GM23338 (cell line): ENCODE measurements around the gene ZFAND6. TPM values are rescaled to one million over a fixed set of nuclear protein-coding genes. Genes with fewer than 3 reads are reported as not detected.
"Not testable (repeated sequence)": the region's sequence is repeated elsewhere in the genome, so short reads cannot be mapped to it uniquely, and the experiment has no call there.

Experiments used
- ATAC-seq: fragments of 200-7000 bp; cut with Tn5 transposase; 3 replicates; pipeline ENCODE4 v1.9.1; 2020
- DNase-seq: peaks from one replicate; pipeline ENCODE4 v3.0.0-alpha.2; 2015; ENCODE audit warnings: low spot score
- H2AFZ ChIP-seq: fragments of 200-600 bp; sonication (generic); 2 replicates; pipeline ENCODE4 v1.8.0; 2016; ENCODE audit warnings: antibody characterized with exemption, mild to moderate bottlenecking, moderate library complexity
- H3F3A ChIP-seq: fragments of 200-600 bp; sonication (generic); replicated peaks from 2 replicates; pipeline ENCODE4 v1.8.0; 2017; ENCODE audit warnings: antibody characterized with exemption, mixed run types, low read depth
- H3K27ac ChIP-seq: fragments of 200-600 bp; sonication (generic); 2 replicates; pipeline ENCODE4 v1.6.1; 2016; ENCODE audit warnings: low read depth
- H3K27me3 ChIP-seq: fragments of 200-600 bp; sonication (generic); 2 replicates; pipeline ENCODE4 v1.8.0; 2016; ENCODE audit warnings: mild to moderate bottlenecking, mixed run types, moderate library complexity; ENCODE audit not compliant: insufficient read depth
- H3K36me3 ChIP-seq: fragments of 200-600 bp; sonication (generic); 2 replicates; pipeline ENCODE4 v1.8.0; 2016; ENCODE audit warnings: mild to moderate bottlenecking; ENCODE audit not compliant: insufficient read depth
- H3K4me1 ChIP-seq: fragments of 200-600 bp; sonication (generic); 2 replicates; pipeline ENCODE4 v1.8.0; 2016; ENCODE audit warnings: mild to moderate bottlenecking, moderate library complexity; ENCODE audit not compliant: insufficient read depth
- H3K4me2 ChIP-seq: fragments of 200-600 bp; sonication (generic); 2 replicates; pipeline ENCODE4 v1.7.1; 2017; ENCODE audit warnings: mixed run types
- H3K4me3 ChIP-seq: fragments of 200-600 bp; sonication (generic); 2 replicates; pipeline ENCODE4 v1.6.1; 2016; ENCODE audit warnings: mixed run types
- H3K79me2 ChIP-seq: fragments of 200-600 bp; sonication (generic); replicated peaks from 2 replicates; pipeline ENCODE4 v1.8.0; 2017; ENCODE audit warnings: mild to moderate bottlenecking; ENCODE audit not compliant: insufficient read depth
- H3K9me2 ChIP-seq: fragments of 200-600 bp; sonication (generic); 2 replicates; pipeline ENCODE4 v1.8.0; 2017; ENCODE audit not compliant: insufficient read depth
- H4K20me1 ChIP-seq: fragments of 200-600 bp; sonication (generic); replicated peaks from 2 replicates; pipeline ENCODE4 v1.8.0; 2017; ENCODE audit warnings: mild to moderate bottlenecking; ENCODE audit not compliant: insufficient read depth
- H3K27ac Mint-ChIP-seq: 2 replicates; pipeline ENCODE4 v1.8.0; 2020; ENCODE audit warnings: inconsistent platforms, mild to moderate bottlenecking, moderate library complexity, mixed read lengths
- H3K27me3 Mint-ChIP-seq: 3 replicates; pipeline ENCODE4 v1.8.0; 2022; ENCODE audit warnings: low read depth, mild to moderate bottlenecking, moderate library complexity, mixed read lengths, inconsistent platforms; ENCODE audit not compliant: insufficient read depth, poor library complexity
- H3K36me3 Mint-ChIP-seq: 3 replicates; pipeline ENCODE4 v1.8.0; 2021; ENCODE audit warnings: low read depth, mild to moderate bottlenecking, inconsistent platforms, moderate library complexity, mixed read lengths
- H3K4me1 Mint-ChIP-seq: 3 replicates; pipeline ENCODE4 v1.8.0; 2020; ENCODE audit warnings: mild to moderate bottlenecking, inconsistent platforms, mixed read lengths
- H3K4me3 Mint-ChIP-seq: 3 replicates; pipeline ENCODE4 v1.8.0; 2021; ENCODE audit warnings: moderate library complexity, mild to moderate bottlenecking, inconsistent platforms, mixed read lengths
- H3K9me3 Mint-ChIP-seq: 3 replicates; pipeline ENCODE4 v1.8.0; 2020; ENCODE audit warnings: moderate library complexity, mild to moderate bottlenecking, inconsistent platforms, mixed read lengths
- EZH2 ChIP-seq: fragments of 200-600 bp; sonication (generic); IDR thresholded peaks from one replicate; pipeline ENCODE4 v1.8.0; 2017; ENCODE audit warnings: antibody characterized with exemption, mild to moderate bottlenecking, low read depth; ENCODE audit not compliant: unreplicated experiment
- NANOG ChIP-seq: IDR thresholded peaks from 2 replicates; pipeline ENCODE4 v1.6.1; 2016; ENCODE audit warnings: antibody characterized with exemption, borderline replicate concordance
- POLR2AphosphoS5 ChIP-seq: IDR thresholded peaks from 2 replicates; pipeline ENCODE4 v1.6.1; 2016; ENCODE audit warnings: antibody characterized with exemption, low read depth
- STAT1 ChIP-seq: IDR thresholded peaks from one replicate; pipeline ENCODE4 v1.6.1; 2016; ENCODE audit warnings: antibody characterized with exemption; ENCODE audit not compliant: unreplicated experiment
- ZNF114 ChIP-seq: fragments of 250-450 bp; sonication (Bioruptor Pico); IDR thresholded peaks from 2 replicates; pipeline ENCODE4 v1.5.0; 2020; ENCODE audit warnings: mild to moderate bottlenecking, moderate library complexity
- ZNF331 ChIP-seq: fragments of 250-450 bp; sonication (Bioruptor Pico); IDR thresholded peaks from 2 replicates; pipeline ENCODE4 v1.5.0; 2020; ENCODE audit warnings: low read depth, mild to moderate bottlenecking, moderate library complexity
- polyA plus RNA-seq: library from polyadenylated mRNA; unstranded; fragments of >200 nt; fragmentation: Nextera tagmentation; extraction: Ambion mirVana; gene quantifications from 2 replicates; pipeline ENCODE4 v1.2.1, GENCODE V29; 2016
- total RNA-seq: library from RNA; depleted of rRNA; stranded (reverse); fragments of >200 nt; shearing (Covaris generic); gene quantifications from 2 replicates; pipeline ENCODE4 v1.2.3, GENCODE V29; 2014
- TF ChIP-seq, protein P1 (sequence below): IDR thresholded peaks from one replicate; pipeline ENCODE4 v1.6.1; 2018; ENCODE audit warnings: antibody characterized with exemption; ENCODE audit not compliant: unreplicated experiment
- TF ChIP-seq, protein P2 (sequence below): IDR thresholded peaks from 2 replicates; pipeline ENCODE4 v1.6.1; 2016; ENCODE audit warnings: antibody characterized with exemption

Gene ZFAND6
- total and polyA plus RNA-seq, 2 experiments from 2014 or later, result 205 to 292 TPM

DNA sequence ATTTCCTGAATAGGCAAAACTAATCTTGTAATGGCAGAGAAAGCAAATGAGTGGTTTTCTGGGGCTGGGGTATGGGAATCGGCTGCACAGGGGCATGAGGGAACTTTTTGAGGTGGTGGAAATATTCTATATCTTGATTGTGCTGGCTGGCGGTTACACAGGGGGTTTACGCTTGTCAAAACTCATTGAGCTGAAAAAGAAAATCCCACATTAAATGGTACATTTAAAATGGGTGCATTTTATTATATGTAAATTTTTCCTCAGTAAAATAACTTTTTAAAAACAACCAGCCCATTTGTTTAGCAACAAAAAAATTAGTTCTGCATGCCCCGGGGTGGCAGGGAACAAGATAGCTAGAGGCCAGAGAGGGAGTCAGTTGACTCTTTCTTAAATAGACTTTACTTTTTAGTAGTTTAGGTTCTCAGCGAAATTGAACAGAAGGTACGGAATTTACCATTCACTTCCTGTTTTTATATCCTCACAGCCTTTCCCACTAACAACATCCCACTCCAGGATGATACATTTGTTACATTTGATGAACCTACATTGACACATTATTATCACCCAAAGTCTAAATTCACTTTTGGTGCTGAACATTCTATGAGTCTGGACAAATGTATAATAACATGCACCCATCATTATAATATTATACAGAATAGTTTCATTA, 47.3 kb upstream of the ZFAND6 start (continued):
- TF ChIP-seq, protein P1, sequence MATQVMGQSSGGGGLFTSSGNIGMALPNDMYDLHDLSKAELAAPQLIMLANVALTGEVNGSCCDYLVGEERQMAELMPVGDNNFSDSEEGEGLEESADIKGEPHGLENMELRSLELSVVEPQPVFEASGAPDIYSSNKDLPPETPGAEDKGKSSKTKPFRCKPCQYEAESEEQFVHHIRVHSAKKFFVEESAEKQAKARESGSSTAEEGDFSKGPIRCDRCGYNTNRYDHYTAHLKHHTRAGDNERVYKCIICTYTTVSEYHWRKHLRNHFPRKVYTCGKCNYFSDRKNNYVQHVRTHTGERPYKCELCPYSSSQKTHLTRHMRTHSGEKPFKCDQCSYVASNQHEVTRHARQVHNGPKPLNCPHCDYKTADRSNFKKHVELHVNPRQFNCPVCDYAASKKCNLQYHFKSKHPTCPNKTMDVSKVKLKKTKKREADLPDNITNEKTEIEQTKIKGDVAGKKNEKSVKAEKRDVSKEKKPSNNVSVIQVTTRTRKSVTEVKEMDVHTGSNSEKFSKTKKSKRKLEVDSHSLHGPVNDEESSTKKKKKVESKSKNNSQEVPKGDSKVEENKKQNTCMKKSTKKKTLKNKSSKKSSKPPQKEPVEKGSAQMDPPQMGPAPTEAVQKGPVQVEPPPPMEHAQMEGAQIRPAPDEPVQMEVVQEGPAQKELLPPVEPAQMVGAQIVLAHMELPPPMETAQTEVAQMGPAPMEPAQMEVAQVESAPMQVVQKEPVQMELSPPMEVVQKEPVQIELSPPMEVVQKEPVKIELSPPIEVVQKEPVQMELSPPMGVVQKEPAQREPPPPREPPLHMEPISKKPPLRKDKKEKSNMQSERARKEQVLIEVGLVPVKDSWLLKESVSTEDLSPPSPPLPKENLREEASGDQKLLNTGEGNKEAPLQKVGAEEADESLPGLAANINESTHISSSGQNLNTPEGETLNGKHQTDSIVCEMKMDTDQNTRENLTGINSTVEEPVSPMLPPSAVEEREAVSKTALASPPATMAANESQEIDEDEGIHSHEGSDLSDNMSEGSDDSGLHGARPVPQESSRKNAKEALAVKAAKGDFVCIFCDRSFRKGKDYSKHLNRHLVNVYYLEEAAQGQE, result no peak
- TF ChIP-seq, protein P2, sequence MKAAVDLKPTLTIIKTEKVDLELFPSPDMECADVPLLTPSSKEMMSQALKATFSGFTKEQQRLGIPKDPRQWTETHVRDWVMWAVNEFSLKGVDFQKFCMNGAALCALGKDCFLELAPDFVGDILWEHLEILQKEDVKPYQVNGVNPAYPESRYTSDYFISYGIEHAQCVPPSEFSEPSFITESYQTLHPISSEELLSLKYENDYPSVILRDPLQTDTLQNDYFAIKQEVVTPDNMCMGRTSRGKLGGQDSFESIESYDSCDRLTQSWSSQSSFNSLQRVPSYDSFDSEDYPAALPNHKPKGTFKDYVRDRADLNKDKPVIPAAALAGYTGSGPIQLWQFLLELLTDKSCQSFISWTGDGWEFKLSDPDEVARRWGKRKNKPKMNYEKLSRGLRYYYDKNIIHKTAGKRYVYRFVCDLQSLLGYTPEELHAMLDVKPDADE, result no peak
- no peak for TF ChIP-seq ZNF331 (CRISPR knock-in tag)

DNA sequence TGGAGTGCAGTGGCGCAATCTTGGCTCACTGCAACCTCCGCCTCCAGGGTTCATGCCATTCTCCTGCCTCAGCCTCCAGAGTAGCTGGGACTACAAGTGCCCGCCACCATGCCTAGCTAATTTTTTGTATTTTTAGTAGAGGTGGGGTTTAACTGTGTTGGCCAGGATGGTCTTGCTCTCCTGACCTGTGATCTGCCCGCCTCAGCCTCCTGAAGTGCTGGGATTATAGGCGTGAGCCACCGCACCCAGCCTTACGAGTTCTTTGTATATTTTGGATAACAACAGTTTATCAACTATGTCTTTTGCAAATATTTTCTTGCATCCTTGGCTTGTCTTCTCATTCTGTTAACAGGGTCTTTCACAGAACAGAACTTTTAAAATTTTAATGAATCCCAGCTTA, 45.3 kb upstream of the ZFAND6 start:
- H2AFZ ChIP-seq, H3K9me2 ChIP-seq, H3K27ac Mint-ChIP-seq, H3K9me3 Mint-ChIP-seq, ATAC-seq, H3K36me3 Mint-ChIP-seq, H3K4me1 ChIP-seq, H3K4me2 ChIP-seq, H3K27ac ChIP-seq, H3K4me3 Mint-ChIP-seq, H3F3A ChIP-seq, DNase-seq, H3K79me2 ChIP-seq, H3K4me3 ChIP-seq, H3K27me3 Mint-ChIP-seq, H4K20me1 ChIP-seq, H3K4me1 Mint-ChIP-seq, H3K36me3 ChIP-seq, H3K27me3 ChIP-seq: not testable (repeated sequence)

DNA sequence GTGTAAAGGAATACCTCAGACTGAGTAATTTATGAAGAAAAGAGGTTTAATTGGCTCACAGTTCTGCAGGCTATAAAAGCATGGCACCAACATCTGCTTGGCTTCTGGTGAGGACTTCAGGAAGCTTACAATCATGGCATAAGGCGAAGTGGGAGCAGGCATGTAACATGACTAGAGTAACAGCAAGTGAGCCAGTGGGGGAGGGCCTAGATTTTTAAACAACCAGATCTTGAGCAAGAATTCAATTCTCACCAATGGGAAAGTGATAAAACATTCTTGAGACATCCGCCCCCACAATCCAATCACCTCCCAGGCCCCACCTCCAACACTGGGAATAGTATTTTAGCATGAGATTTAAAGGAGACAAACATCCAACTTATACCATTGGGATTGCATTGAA, 44.3 kb upstream of the ZFAND6 start:
- no peak overlapping the region for H3K4me2 ChIP-seq
- peaks cover 3% of the 10 kb centered on the region for H3K27me3 Mint-ChIP-seq
- H3K36me3 Mint-ChIP-seq, result no peaks in the 10 kb centered on the region
- TF ChIP-seq ZNF331 (CRISPR knock-in tag), result no peak
- TF ChIP-seq STAT1, result no peak
- no peak for TF ChIP-seq ZNF114
- no peak for TF ChIP-seq POLR2AphosphoS5
- no peak for TF ChIP-seq EZH2
- no peak for TF ChIP-seq NANOG
- TF ChIP-seq, protein P2, result no peak

More for the DNA sequence above, 44.3 kb upstream of the ZFAND6 start:
- H3K36me3 ChIP-seq, result no peaks in the 10 kb centered on the region
- peaks cover 6% of the 10 kb centered on the region for H3K9me3 Mint-ChIP-seq
- ATAC-seq (no peak), DNase-seq (no peak)
- H2AFZ ChIP-seq, result no peak overlapping the region
- H3K4me1 Mint-ChIP-seq, result no peaks in the 10 kb centered on the region
- no peaks in the 10 kb centered on the region for H3K27me3 ChIP-seq
- H3K4me3 Mint-ChIP-seq, result no peak overlapping the region
- H3K9me2 ChIP-seq, result 0 out of 2 replicates have a peak, but pooled peaks cover 4% of the 10 kb centered on the region
- H3K27ac ChIP-seq, result no peak overlapping the region
- no peaks in the 10 kb centered on the region for H3K4me1 ChIP-seq
- no peak overlapping the region for H3K4me3 ChIP-seq
- no peaks in the 10 kb centered on the region for H4K20me1 ChIP-seq
- H3K27ac Mint-ChIP-seq, result no peak overlapping the region
- H3F3A ChIP-seq, result no peaks in the 10 kb centered on the region
- no peaks in the 10 kb centered on the region for H3K79me2 ChIP-seq
